ENCODE results near the gene DYNC2LI1.

Gene DYNC2LI1

GRCh38 chr2:43749583-43749982 is 24.3 kb upstream of the DYNC2LI1 start:
- TF ChIP-seq ZNF121 (tag by site-specific recombination; IDR thresholded peaks at IDR 0.05) (no peak), ZNF302 (tag by site-specific recombination; IDR thresholded peaks at IDR 0.05; ENCODE audit: low read depth) (no peak), ZNF571 (tag by site-specific recombination; IDR thresholded peaks at IDR 0.05) (no peak), ZNF658 (tag by site-specific recombination; IDR thresholded peaks at IDR 0.05) (no peak), PBX3 (CRISPR knock-in tag; IDR thresholded peaks at IDR 0.05) (no peak), SETDB1 (IDR thresholded peaks at IDR 0.05; ENCODE audit: insufficient read length, low read length) (no peak)
- Histone ChIP-seq H3K9me3 (ENCODE audit: control insufficient read depth, insufficient read depth, low read depth, low read length) (no peaks in the 10 kb centered on the region), H3K36me3 (ENCODE audit: control insufficient read depth in 2 of 2, insufficient read depth in 1 of 2, low read length in 2 of 2) (peaks cover 0 to 6% of the 10 kb centered on the region in 2 experiments; a peak in 2 of 3 replicates), H3K27ac (ENCODE audit: extremely low read depth, low read depth, low read length) (no peak overlapping the region), H3K4me1 (ENCODE audit: control insufficient read depth, insufficient read depth, low read length) (no peaks in the 10 kb centered on the region), H3K4me3 (ENCODE audit: low read depth, low read length) (no peak overlapping the region)
- CTCF ChIA-PET: no interaction called here
- POLR2A ChIA-PET: no interaction called here

GRCh38 chr2:43751476-43751990 is 22.3 kb upstream of the DYNC2LI1 start:
- H3K9me3 ChIP-seq (ENCODE audit: control insufficient read depth, insufficient read depth, low read depth, low read length): no peaks in the 10 kb centered on the region
- POLR2A ChIA-PET: interaction anchor here (1.2 kb wide), 1 partner anchor 22 kb away, joined by 3 read pairs; the partner anchor contains the start of gene DYNC2LI1
- TF ChIP-seq TCF7L2 (IDR thresholded peaks at IDR 0.05; ENCODE audit: borderline replicate concordance, low read depth, low read length) (no peak), ZNF184 (tag by site-specific recombination; IDR thresholded peaks at IDR 0.05) (no peak), KLF9 (tag by site-specific recombination; IDR thresholded peaks at IDR 0.05; ENCODE audit: low read depth) (no peak), ZFP37 (tag by site-specific recombination; IDR thresholded peaks at IDR 0.05) (no peak), MZF1 (tag by site-specific recombination; IDR thresholded peaks at IDR 0.05; ENCODE audit: borderline replicate concordance) (no peak), ZNF280C (tag by site-specific recombination; IDR thresholded peaks at IDR 0.05) (no peak), ZNF792 (tag by site-specific recombination; IDR thresholded peaks at IDR 0.05) (no peak), ZBTB17 (tag by site-specific recombination; IDR thresholded peaks at IDR 0.05) (no peak), ZNF585B (tag by site-specific recombination; IDR thresholded peaks at IDR 0.05) (no peak), SCRT1 (tag by site-specific recombination; IDR thresholded peaks at IDR 0.05; ENCODE audit: borderline replicate concordance) (no peak), ZNF560 (tag by site-specific recombination; IDR thresholded peaks at IDR 0.05; ENCODE audit: borderline replicate concordance) (no peak), ZNF843 (tag by site-specific recombination; IDR thresholded peaks at IDR 0.05) (no peak), ZNF707 (tag by site-specific recombination; IDR thresholded peaks at IDR 0.05) (no peak), ZNF324 (tag by site-specific recombination; IDR thresholded peaks at IDR 0.05) (no peak), KLF7 (tag by site-specific recombination; IDR thresholded peaks at IDR 0.05; ENCODE audit: borderline replicate concordance) (no peak), GLIS2 (tag by site-specific recombination; IDR thresholded peaks at IDR 0.05) (no peak)

More at GRCh38 chr2:43751476-43751990, 22.3 kb upstream of the DYNC2LI1 start:
- Histone ChIP-seq H3K4me3 (ENCODE audit: low read depth, low read length) (no peak overlapping the region), H3K36me3 (ENCODE audit: control insufficient read depth in 2 of 2, insufficient read depth in 1 of 2, low read length in 2 of 2) (peaks cover 0 to 6% of the 10 kb centered on the region in 2 experiments; a peak in 2 of 3 replicates), H3K4me1 (ENCODE audit: control insufficient read depth, insufficient read depth, low read length) (no peaks in the 10 kb centered on the region), H3K27ac (ENCODE audit: extremely low read depth, low read depth, low read length) (no peak overlapping the region)
- CTCF ChIA-PET: no interaction called here

Data from HEK293 (cell line).